ENCODE results near the gene TFPI. TPM values are rescaled to one million over a fixed set of nuclear protein-coding genes. Genes with fewer than 3 reads are reported as not detected.
A peak's percentile ranks its signal among the peaks of the same experiment; 100 is the strongest.

The TFPI gene
- total and polyA plus RNA-seq, 2 donors (not counting 1 experiment from before 2014, with no cell fraction given) = 117 to 274 TPM

DNA sequence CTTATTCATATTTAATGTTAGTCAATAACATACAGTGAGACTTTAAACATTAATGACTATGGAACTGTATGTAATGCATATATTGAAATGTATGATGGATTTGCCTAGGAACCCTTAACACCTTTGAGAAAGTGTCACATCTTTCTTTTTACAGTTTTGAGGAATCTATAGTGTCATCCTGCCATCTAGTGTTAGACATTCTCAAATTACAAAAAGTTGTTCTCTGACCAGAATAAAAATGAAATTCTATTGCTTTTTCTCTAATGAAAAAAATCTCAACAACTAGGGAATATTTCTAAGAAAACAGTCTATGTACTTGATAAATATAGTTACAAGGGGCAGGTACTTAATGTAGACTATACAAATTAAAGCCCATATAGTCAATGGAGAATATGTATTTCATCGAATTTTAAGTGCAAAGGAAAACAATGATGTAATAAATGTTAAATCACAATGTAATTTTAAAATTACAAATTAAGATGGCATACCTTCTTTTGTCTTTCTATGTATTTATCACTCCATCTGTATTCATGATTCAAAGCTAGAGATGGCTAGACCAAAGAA, 101.1 kb downstream of the TFPI start:
- Histone ChIP-seq H3K9me3 (ENCODE audit: control insufficient read depth, insufficient read depth, low read depth, low read length) (no peaks in the 10 kb centered on the region), H3K4me2 (ENCODE audit: extremely low read depth, insufficient read depth, low read length) (no peak overlapping the region), H4K20me1 (ENCODE audit: control insufficient read depth, extremely low read depth, insufficient read depth, low read length) (no peaks in the 10 kb centered on the region), H3K4me1 (ENCODE audit: control insufficient read depth, extremely low read depth, insufficient read depth, low read length) (no peaks in the 10 kb centered on the region), H3K27ac (ENCODE audit: insufficient read depth, low read length) (no peak overlapping the region), H3K4me3 (replicated peaks in 1 of 4; ENCODE audit: control extremely low read depth in 1 of 4, insufficient read depth in 1 of 4, low read depth in 3 of 4, low read length in 4 of 4) (no peak overlapping the region), H3K9ac (ENCODE audit: insufficient read depth, low read length) (no peak overlapping the region), H2AFZ (ENCODE audit: low read length) (no peak overlapping the region), H3K79me2 (ENCODE audit: control insufficient read depth, insufficient read depth, low read length) (no peaks in the 10 kb centered on the region), H3K27me3 (ENCODE audit: control insufficient read depth, insufficient read depth, low read length) (no peaks in the 10 kb centered on the region), H3K36me3 (ENCODE audit: control insufficient read depth, insufficient read depth, low read length) (no peaks in the 10 kb centered on the region)
- DNase-seq (ENCODE audit: low read depth in 2 of 2) = peak in 1 of 2 donors; percentile 52
- TF ChIP-seq, protein P1, sequence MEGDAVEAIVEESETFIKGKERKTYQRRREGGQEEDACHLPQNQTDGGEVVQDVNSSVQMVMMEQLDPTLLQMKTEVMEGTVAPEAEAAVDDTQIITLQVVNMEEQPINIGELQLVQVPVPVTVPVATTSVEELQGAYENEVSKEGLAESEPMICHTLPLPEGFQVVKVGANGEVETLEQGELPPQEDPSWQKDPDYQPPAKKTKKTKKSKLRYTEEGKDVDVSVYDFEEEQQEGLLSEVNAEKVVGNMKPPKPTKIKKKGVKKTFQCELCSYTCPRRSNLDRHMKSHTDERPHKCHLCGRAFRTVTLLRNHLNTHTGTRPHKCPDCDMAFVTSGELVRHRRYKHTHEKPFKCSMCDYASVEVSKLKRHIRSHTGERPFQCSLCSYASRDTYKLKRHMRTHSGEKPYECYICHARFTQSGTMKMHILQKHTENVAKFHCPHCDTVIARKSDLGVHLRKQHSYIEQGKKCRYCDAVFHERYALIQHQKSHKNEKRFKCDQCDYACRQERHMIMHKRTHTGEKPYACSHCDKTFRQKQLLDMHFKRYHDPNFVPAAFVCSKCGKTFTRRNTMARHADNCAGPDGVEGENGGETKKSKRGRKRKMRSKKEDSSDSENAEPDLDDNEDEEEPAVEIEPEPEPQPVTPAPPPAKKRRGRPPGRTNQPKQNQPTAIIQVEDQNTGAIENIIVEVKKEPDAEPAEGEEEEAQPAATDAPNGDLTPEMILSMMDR (conservative IDR thresholded peaks at IDR 0.05 in 1 of 2, IDR thresholded peaks at IDR 0.05 in 1 of 2; ENCODE audit: low read depth in 1 of 2, low read length in 2 of 2) = peak in 1 of 2 donors; percentile 37
- no peak for TF ChIP-seq EZH2 (IDR thresholded peaks at IDR 0.05; ENCODE audit: low read length, missing control alignments)

DNA sequence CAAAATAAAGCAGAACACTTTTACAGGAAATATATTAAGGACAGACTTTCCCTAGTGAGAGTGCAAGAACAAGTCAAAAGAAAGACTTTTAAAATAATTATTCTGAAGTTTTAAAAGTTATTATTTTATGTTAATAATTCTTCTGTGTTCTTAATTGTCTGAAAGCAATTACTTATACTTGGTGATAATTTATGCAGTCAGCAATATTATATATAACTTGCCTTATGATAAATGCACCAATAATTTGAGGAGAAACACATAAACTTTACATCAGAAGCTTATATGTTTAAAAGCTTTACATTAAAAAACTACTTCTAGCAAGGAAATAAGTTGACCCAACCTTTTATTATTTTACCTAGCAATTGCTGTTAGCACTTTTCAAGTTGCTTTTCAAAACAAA, 102.7 kb downstream of the TFPI start:
- TF ChIP-seq EZH2 (IDR thresholded peaks at IDR 0.05; ENCODE audit: low read length, missing control alignments) = no peak
- TF ChIP-seq, protein P1 (conservative IDR thresholded peaks at IDR 0.05 in 1 of 2, IDR thresholded peaks at IDR 0.05 in 1 of 2; ENCODE audit: low read depth in 1 of 2, low read length in 2 of 2) = no peak
- no peak overlapping the region for H3K4me2 ChIP-seq (ENCODE audit: extremely low read depth, insufficient read depth, low read length)
- no peak overlapping the region for H3K27ac ChIP-seq (ENCODE audit: insufficient read depth, low read length)
- H3K4me1 ChIP-seq (ENCODE audit: control insufficient read depth, extremely low read depth, insufficient read depth, low read length) = no peaks in the 10 kb centered on the region
- no peaks in the 10 kb centered on the region for H3K79me2 ChIP-seq (ENCODE audit: control insufficient read depth, insufficient read depth, low read length)
- no peaks in the 10 kb centered on the region for H3K36me3 ChIP-seq (ENCODE audit: control insufficient read depth, insufficient read depth, low read length)
- no peak overlapping the region for H2AFZ ChIP-seq (ENCODE audit: low read length)
- H3K4me3 ChIP-seq (replicated peaks in 1 of 4; ENCODE audit: control extremely low read depth in 1 of 4, insufficient read depth in 1 of 4, low read depth in 3 of 4, low read length in 4 of 4) = no peak overlapping the region
- H3K9ac ChIP-seq (ENCODE audit: insufficient read depth, low read length) = no peak overlapping the region
- no peaks in the 10 kb centered on the region for H4K20me1 ChIP-seq (ENCODE audit: control insufficient read depth, extremely low read depth, insufficient read depth, low read length)
- DNase-seq (ENCODE audit: low read depth in 2 of 2) = no peak
- H3K9me3 ChIP-seq (ENCODE audit: control insufficient read depth, insufficient read depth, low read depth, low read length) = no peaks in the 10 kb centered on the region
- H3K27me3 ChIP-seq (ENCODE audit: control insufficient read depth, insufficient read depth, low read length) = no peaks in the 10 kb centered on the region

DNA sequence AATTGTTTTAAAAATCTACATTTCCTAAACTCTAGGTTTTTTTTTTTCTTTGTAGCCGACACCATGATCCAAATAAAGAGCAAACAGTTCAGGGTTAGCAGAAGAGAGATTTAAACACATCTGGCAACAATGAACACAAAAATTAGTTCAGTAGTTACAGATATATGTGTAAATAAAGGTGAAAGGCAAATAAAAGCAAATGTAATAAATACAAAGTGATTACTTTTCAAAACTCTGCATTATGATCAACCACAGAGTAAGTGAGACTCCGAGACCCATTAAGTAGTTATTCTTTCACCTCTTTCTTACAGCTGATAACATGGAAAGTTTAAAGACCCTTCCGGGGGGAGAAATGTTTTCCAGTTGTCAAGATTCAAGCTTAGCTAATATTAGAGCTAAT, 106.9 kb downstream of the TFPI start:
- no peaks in the 10 kb centered on the region for H3K27me3 ChIP-seq (ENCODE audit: control insufficient read depth, insufficient read depth, low read length)
- TF ChIP-seq, protein P1 (conservative IDR thresholded peaks at IDR 0.05 in 1 of 2, IDR thresholded peaks at IDR 0.05 in 1 of 2; ENCODE audit: low read depth in 1 of 2, low read length in 2 of 2) = no peak
- TF ChIP-seq EZH2 (IDR thresholded peaks at IDR 0.05; ENCODE audit: low read length, missing control alignments) = no peak
- no peaks in the 10 kb centered on the region for H4K20me1 ChIP-seq (ENCODE audit: control insufficient read depth, extremely low read depth, insufficient read depth, low read length)
- H3K79me2 ChIP-seq (ENCODE audit: control insufficient read depth, insufficient read depth, low read length) = no peaks in the 10 kb centered on the region
- peak overlapping the region; percentile 13 to 81 (median 33) for H3K4me3 ChIP-seq (replicated peaks in 1 of 4; ENCODE audit: control extremely low read depth in 1 of 4, insufficient read depth in 1 of 4, low read depth in 3 of 4, low read length in 4 of 4)
- no peaks in the 10 kb centered on the region for H3K4me1 ChIP-seq (ENCODE audit: control insufficient read depth, extremely low read depth, insufficient read depth, low read length)
- peak overlapping the region; percentile 68 for H3K4me2 ChIP-seq (ENCODE audit: extremely low read depth, insufficient read depth, low read length)
- no peak overlapping the region for H3K9ac ChIP-seq (ENCODE audit: insufficient read depth, low read length)
- H3K36me3 ChIP-seq (ENCODE audit: control insufficient read depth, insufficient read depth, low read length) = no peaks in the 10 kb centered on the region
- no peaks in the 10 kb centered on the region for H3K9me3 ChIP-seq (ENCODE audit: control insufficient read depth, insufficient read depth, low read depth, low read length)
- DNase-seq (ENCODE audit: low read depth in 2 of 2) = no peak
- peak overlapping the region; percentile 31 for H2AFZ ChIP-seq (ENCODE audit: low read length)
- no peak overlapping the region for H3K27ac ChIP-seq (ENCODE audit: insufficient read depth, low read length)

Measured in fibroblast of lung (primary cell).